IMR-90 (cell line): ENCODE measurements around the gene FOXF1. TPM values are rescaled to one million over a fixed set of nuclear protein-coding genes. Genes with fewer than 3 reads are reported as not detected.
A peak's percentile ranks its signal among the peaks of the same experiment; 100 is the strongest.

Source experiments
- RAD21 ChIP-seq: IDR thresholded peaks from 2 replicates; pipeline ENCODE4 v1.6.1; 2012; ENCODE audit warnings: low read length, improper control_type of control experiment
- SMC3 ChIP-seq: fragments of 150-350 bp; IDR thresholded peaks from 2 replicates; pipeline ENCODE4 v1.6.1; 2016; ENCODE audit warnings: low read depth, mild to moderate bottlenecking, antibody characterized with exemption, low read length, moderate library complexity
- polyA plus RNA-seq, 3 experiments: library from polyadenylated mRNA; depleted of rRNA; stranded (reverse); fragments of >200 nt; gene quantifications; 2 replicates each; pipeline ENCODE4 v1.2.3, GENCODE V29; 2012; ENCODE audit warnings: low replicate concordance in 1 of 3
- total RNA-seq: library from RNA; depleted of rRNA; stranded (reverse); fragments of >200 nt; gene quantifications from 2 replicates; pipeline ENCODE4 v1.2.3, GENCODE V29; 2012
- TF ChIP-seq, protein P1 (sequence below): conservative IDR thresholded peaks from 2 replicates; pipeline ENCODE4 v1.5.1; 2012; ENCODE audit warnings: mild to moderate bottlenecking, low read depth, low read length, improper control_type of control experiment

Gene FOXF1
- total and polyA plus RNA-seq, 2 of the 4 experiments (the other 2 are of a cell fraction), result 2.7 to 33.0 TPM

DNA sequence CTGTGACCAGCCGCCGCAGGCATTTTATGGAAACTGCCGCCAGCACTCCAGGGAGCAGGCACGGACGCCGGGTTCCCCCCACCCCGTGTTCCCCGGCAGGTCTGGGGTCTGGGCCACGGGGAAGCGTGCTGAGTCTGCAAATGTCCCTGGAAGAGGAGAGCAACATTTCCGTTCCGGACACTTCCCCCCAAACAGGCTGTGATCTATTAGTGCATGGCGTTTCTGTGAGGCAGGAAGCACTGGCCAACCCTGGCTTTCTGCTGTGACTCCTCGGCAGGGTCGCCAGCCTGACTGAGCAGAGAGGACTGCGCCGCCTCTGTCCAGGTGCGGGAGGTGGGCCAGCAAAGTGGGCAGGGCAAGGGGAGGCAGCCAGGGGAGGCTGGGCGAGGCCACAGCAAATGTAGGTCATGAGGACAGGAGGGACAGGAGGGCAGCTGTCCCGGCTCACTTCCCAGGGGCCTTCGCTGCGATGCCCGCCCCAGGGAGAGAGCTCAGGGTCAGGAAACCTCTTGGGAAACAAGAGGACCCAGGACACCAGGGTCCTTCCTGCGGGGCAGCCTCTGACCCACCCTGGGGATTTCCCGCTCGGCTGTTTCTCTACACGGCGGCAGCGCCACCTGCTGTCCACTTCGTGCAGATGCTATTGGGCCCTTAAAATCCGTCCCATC, 9.5 kb downstream of the FOXF1 start (continued):
- TF ChIP-seq, protein P1, sequence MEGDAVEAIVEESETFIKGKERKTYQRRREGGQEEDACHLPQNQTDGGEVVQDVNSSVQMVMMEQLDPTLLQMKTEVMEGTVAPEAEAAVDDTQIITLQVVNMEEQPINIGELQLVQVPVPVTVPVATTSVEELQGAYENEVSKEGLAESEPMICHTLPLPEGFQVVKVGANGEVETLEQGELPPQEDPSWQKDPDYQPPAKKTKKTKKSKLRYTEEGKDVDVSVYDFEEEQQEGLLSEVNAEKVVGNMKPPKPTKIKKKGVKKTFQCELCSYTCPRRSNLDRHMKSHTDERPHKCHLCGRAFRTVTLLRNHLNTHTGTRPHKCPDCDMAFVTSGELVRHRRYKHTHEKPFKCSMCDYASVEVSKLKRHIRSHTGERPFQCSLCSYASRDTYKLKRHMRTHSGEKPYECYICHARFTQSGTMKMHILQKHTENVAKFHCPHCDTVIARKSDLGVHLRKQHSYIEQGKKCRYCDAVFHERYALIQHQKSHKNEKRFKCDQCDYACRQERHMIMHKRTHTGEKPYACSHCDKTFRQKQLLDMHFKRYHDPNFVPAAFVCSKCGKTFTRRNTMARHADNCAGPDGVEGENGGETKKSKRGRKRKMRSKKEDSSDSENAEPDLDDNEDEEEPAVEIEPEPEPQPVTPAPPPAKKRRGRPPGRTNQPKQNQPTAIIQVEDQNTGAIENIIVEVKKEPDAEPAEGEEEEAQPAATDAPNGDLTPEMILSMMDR, result peak; percentile 87
- peak; percentile 77 for TF ChIP-seq RAD21
- peak; percentile 63 for TF ChIP-seq SMC3
